Ammon's horn (tissue), 1 donor: ENCODE measurements around the gene ITIH1.
"Not testable (repeated sequence)": the region's sequence is repeated elsewhere in the genome, so short reads cannot be mapped to it uniquely, and the experiment has no call there.

Experiments
- DNase-seq: peaks from one replicate; pipeline ENCODE4 v3.0.0-alpha.2; 2016; ENCODE audit warnings: low spot score

The ITIH1 gene, protein sequence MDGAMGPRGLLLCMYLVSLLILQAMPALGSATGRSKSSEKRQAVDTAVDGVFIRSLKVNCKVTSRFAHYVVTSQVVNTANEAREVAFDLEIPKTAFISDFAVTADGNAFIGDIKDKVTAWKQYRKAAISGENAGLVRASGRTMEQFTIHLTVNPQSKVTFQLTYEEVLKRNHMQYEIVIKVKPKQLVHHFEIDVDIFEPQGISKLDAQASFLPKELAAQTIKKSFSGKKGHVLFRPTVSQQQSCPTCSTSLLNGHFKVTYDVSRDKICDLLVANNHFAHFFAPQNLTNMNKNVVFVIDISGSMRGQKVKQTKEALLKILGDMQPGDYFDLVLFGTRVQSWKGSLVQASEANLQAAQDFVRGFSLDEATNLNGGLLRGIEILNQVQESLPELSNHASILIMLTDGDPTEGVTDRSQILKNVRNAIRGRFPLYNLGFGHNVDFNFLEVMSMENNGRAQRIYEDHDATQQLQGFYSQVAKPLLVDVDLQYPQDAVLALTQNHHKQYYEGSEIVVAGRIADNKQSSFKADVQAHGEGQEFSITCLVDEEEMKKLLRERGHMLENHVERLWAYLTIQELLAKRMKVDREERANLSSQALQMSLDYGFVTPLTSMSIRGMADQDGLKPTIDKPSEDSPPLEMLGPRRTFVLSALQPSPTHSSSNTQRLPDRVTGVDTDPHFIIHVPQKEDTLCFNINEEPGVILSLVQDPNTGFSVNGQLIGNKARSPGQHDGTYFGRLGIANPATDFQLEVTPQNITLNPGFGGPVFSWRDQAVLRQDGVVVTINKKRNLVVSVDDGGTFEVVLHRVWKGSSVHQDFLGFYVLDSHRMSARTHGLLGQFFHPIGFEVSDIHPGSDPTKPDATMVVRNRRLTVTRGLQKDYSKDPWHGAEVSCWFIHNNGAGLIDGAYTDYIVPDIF

DNA sequence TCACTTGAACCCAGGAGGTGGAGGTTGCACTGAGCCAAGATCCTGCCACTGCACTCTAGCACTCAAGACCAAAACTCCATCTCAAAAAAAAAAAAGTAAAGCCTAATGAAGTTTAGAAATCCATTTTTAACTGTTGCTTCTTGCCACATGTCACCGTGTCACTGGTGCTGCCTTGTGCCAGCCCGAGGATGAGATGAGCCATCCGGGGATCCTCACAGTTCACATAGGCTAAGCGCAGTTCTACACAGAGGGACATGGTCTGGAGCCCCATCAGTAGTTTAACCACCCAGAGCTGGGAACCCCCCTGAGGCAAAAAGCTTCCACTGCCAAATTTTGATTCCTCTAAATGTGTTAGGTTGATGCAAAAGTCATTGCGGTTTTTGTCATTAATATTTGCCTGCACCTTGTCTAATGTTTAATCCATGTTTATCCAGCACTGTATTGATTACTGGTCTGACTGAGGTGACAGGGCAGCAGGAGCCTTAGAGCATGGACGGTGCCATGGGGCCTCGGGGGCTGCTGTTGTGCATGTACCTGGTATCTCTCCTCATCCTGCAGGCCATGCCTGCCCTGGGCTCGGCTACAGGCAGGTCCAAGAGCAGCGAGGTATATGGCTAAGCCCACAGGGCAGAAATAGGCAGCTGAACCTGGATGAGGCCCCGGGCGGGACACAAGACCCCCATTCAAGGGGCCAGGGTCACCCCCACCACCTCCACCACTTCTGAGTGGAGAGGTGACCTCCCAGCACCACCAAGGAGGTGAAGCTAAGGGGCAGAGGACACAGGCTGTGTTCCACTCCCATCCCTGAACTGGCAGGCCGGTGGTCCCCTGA lies at the start of gene ITIH1:
TSS of gene ITIH1 (plus strand) at position 473 of the 832 bp plus-strand sequence. CDS start at position 490, 17 bp downstream.
- no peak for DNase-seq

DNA sequence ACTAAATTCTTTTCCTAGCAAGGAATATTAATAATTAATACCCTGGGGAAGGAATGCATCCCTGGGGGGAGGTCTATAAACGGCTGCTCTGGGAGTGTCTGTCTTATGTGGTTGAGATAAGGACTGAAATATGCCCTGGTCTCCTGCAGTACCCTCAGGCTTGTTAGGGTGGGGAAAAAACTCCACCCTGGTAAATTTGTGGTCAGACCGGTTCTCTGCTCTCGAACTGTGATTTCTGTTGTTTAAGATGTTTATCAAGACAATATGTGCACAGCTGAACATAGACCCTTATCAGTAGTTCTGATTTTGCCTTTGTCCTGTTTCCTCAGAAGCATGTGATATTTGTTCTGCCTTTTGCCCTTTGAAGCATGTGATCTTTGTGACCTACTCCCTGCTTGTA lies 48.6 kb upstream of the ITIH1 start:
- DNase-seq: not testable (repeated sequence)

DNA sequence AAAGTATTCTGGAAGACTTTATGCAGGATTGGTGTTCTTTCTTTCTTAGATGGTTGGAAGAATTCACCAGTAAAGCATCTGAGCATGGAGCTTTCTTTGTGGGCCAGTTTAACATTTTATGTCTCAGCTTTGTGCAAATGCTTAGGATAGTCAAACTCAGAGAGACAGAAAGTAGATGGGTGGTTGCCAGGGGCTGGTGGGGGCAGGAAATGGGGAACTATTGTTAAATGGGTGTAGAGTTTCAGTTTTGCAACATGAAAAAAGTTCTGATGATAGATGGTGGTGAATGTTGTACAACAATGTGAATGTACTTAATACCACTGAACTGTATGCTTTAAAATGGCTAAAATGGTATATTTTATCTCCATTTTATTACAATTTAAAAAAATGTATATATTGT lies 46.7 kb upstream of the ITIH1 start:
- no peak for DNase-seq

DNA sequence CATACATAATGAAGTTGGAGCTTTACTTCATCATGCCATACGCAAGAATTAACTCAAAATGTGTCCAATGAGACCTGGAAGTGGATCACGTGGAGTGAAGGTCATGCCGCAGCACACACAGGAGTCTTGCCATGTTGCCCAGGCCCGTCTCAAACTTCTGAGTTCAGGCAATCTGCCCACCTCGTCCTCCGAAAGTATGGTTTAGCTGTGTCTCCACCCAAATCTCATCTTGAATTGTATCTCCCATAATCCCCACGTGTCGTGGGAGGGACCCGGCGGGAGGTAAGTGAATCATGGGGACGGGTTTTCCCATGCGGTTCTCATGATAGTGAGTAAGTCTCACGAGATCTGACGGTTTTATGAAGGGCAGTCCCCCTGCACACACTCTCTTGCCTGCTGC lies 45.8 kb upstream of the ITIH1 start:
- no peak for DNase-seq

DNA sequence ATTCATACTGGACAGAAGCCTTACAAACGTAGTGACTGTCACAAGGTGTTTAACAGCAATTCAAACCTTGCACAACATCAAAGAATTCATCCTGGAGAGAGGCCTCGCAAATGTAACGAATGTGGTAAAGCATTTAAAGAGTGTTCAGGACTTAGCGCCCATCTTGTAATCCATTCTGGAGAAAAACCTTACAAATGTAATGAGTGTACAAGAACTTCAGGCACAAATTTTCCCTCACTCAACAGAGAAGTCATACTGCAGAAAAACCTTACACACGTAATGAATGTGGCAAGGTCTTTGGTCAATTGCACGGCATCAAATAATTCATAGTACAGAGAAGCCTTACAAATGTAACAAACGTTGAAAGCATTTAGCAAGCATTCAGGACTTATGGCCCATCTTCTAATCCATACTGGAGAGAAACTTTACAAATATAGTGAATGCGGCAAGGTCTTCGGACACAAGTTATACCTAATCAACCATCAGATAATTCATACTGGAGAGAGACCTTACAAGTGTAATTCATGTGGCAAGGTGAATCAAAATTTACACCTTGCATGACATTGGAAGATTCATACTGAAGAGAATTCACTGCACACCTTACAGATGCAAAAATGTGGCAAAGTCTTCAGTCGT lies 44.0 kb upstream of the ITIH1 start:
- no peak for DNase-seq

GRCh38 chr3:52739730-52740129 lies 37.7 kb upstream of the ITIH1 start:
- DNase-seq: no peak

DNA sequence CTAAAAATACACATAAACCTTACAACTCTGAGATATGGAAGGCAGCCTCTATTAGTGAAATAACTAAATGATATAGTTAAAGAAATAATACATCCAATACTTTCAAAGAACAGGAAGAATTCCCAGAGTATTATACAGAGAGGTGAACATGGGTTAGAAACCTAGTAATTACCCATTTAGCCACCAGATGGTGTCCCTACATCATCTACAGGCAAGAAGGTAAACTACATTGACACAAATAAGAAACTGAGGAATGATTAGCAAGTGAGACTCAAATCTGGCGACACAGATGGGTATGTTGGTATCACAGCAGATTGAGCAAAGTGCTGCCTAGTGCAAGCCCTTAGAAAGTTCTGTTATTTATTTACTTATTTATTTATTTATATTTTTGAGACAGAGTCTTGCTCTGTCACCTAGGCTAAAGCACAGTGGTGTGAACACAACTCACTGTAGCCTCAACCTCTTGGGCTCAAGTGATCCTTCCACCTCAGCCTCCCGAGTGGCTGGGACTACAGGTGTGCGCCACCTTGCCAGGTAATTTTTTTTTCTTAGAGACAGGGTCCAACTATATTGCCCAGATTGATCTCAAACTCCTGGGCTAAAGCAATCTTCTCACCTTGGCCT lies 34.9 kb upstream of the ITIH1 start:
- peak; percentile 19 for DNase-seq

GRCh38 chr3:52743152-52743551 lies 34.2 kb upstream of the ITIH1 start:
- no peak for DNase-seq

- DNase-seq: no peak
Observed at GRCh38 chr3:52743721-52744120, 33.7 kb upstream of the ITIH1 start.

DNA sequence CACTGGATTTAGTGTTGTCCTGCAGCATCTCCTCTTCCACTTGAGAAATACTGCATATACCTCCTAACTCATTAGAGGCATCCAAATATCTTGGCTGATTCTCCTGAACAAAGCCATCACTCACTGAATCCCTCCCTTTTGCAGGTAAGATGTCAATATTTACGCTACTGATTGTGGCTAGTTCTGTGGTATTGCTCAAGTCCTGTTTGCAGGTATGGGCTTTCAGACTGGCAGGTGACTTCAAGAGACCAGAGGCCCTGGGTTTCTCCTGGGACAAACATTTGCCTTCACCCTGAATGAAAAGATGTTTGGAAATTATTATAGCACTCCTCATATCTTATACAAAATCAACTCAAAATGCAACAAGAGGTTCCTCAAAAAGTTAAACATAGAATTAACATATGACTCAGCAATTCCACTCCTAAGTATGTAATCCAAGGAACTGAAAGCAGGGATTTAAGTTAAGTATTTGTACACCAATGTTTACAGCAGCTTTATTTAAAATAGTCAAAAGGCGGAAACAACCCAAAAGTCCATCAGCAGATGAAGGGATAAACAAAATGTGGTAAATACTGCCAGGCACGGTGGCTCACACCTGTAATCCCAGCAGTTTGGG lies 25.2 kb upstream of the ITIH1 start:
- DNase-seq: no peak

DNA sequence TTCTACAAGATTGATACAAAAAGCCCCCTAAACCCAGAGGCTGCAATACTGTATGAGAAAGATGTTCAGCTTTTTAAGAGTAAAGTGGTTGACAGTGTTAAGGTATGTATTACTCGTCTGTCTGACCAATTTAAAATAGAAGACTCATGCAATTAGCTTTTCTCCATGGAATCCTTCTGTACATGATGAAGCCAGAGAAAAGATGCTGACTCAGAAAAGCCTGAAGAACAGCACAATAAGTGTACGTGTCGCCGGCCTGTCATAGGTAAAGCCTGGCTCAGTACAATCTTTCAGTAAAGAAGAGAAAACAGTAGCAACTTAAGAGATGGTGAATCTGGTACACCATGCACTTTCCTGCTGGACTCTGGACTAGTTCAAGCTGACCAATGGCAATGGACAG lies 23.0 kb upstream of the ITIH1 start:
- DNase-seq: no peak

DNA sequence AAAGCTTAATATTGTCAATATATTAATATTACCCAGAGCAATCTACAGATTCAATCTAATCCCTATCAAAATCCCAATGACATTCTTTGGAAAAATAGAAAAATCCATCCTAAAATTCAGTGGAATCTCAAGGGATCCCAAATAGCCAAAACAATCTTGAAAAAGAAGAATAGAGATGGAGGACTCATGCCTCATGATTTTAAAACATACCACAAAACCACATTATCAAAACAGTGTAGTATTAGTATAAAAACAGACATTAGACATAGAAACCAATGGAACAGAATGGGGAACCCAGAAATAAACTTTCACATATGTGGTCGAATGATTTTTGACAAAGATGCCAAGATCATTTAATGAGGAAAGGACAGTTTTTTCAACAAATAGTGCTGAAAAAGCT lies 21.3 kb upstream of the ITIH1 start:
- DNase-seq: no peak

DNA sequence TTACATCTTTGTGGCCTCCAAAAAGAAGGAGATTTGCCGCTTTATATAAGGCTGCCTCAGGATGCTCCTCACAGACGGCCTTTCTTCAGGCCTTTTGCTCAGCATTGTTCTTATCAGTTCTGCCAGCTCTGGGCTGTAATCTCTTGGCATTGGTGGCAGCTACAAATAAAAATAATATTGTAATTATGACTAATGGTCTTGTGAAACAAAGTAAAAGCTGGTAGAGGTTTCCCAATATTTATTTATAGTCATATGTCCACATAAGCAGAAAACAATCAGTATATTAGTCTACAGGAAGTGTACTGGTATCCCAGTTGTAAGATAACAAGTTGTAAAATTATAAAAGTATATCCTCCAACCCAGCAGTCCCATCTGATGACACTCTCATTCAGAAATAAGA lies 13.9 kb upstream of the ITIH1 start:
- no peak for DNase-seq

DNA sequence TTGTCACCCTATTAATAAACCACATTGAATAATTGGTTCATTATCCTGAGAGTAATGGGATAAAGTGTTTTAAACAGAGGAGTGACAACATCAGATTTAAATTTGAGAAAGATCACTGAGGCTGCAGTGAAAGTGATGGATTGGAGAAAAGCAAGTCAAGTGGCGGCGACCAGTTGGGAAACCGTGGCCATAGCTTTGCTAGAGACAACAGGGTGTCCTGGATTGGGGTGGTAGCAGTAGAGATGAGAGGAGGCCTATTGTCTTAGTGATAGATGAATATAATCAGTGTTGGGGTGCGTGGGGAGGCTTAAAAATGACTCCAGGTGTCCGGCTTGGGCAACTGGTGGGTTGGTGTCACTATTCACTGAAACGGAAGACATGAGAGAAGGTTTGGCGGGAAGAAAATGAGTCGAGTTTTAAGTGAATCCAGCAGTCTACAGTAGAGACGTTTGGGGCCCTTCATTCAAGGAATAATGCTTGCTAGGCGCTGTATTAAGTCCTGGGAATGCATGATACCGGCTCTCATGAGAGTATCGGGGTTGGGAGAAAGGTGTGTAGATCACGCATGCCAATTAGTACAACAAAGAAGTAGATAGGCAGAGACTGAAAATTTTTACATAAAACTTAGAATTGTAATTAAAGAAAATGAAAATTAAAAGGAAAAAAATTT lies 7.5 kb upstream of the ITIH1 start:
- DNase-seq: no peak

GRCh38 chr3:52770496-52771333 lies 6.7 kb upstream of the ITIH1 start, which contains the start of gene NEK4:
NEK4 (minus strand) TSS chr3:52770940; CDS start chr3:52770746, 194 bp downstream.
- DNase-seq: peak; percentile 93

GRCh38 chr3:52771334-52771681 lies 6.1 kb upstream of the ITIH1 start:
- DNase-seq: no peak

DNA sequence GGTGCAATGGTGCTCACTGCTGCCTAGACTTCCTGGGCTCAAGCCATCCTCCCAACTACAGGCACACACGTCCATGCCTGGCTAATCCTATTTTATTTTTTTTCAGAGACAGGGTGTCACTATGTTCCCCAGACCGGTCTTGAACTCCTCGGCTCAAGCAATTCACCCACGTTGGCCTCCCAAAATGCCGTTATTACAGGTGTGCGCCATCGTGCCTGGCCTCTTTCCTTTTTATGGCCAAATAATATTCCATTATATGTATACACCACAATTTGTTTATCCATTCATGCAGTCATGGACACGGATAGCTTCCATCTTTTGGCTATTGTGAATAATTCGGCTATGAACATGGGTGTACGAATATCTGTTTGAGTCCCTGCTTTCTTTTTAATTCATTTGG lies 5.7 kb upstream of the ITIH1 start:
- DNase-seq: no peak

DNA sequence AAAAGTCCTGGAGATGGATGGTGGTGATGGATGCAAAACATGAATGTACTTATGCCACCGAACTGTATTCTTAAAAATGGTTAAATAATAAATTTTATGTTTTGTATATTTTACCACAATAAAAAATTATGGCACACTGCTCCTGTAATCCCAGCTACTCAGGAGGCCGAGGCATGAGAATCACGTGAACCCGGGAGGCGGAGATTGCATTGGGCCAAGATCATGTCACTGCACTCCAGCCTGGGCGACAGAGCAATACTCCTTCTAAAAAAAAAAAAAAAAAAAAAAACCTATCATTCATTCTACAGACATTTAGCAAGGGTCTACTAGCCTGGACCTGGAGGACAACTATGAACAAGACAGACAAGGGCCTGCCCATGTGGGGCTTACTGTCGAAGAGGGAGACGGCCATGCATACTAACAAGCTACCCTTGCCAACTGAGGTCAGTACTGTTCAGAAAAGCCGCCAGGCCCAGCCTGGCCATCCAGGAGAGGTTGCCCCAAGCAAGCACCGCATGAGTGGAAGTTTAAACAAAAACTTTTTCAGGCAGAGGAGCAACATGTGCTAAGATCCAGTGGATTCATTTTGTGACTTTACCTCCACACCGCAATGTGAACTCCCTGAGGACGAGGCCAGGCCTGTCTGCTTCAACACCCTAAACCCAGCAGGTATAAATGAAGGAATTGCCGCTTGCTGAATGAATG lies 3.9 kb upstream of the ITIH1 start:
- DNase-seq: no peak
